Femur (tissue), 1 donor: ENCODE data around the gene STRIP2.
"Not testable (repeated sequence)": the region's sequence is repeated elsewhere in the genome, so short reads cannot be mapped to it uniquely, and the experiment has no call there.

ENCODE experiments used
- DNase-seq: peaks from one replicate; pipeline ENCODE4 v3.0.0-alpha.2; 2017

STRIP2 gene

DNA sequence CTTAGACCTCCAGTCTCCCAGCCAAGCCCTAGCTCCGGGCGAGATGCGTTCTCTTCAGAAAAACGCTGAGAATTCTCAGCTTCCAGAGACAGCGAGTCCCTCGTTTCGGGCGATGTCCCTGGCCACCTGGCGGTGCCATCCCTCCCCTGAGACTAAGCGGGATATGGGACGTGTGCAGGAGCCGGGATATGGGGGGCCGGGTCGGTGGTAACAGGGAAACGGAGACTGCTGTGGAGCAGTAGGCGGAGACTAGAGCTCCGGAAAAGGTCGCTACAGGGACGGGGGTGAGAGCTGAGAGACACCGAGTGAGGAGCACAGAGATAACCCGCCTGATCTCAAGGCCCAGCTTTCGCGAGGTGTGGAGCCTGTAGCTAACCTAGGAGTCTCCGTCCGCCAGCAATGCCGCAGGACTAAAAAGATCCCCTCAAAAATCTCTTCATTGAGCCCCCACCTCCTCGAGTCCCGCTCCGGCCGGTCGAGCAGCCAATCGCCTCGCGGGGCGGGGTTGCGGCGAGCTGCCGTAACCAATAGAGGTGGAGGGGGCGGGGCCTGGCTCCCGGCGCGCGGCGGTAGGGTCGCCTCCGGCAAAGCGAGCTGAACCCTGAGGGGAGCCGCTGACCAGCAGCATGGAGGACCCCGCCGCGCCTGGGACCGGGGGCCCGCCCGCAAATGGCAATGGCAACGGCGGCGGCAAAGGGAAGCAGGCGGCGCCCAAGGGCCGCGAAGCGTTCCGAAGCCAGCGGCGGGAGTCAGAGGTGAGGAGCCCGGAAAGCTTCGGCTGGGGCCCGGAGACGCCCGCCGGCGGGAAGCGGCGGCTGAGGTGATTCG, at the start of gene STRIP2:
TSS of gene STRIP2 (plus strand) at position 586 of the 828 bp plus-strand sequence. CDS start at position 627, 41 bp downstream.
- peak; percentile 95 for DNase-seq

DNA sequence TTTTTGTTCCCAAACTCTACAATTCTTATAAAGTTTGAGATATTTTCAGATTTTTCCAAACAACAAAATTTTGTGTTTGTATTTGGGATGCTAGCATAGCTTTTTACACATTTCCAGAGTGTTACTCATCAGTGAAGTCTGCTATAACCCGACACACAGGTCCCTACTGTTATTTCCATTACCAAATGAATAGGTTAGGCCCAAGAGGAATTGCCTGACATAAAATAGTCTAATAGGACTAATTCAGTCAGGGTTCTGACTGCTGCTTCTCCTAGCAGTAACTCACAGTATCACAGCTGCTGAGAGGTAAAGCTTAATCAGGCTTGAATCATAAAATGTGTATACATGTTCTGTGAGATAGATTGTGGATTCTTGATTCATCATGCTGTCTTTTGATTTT, 49.1 kb upstream of the STRIP2 start:
- DNase-seq = no peak

DNA sequence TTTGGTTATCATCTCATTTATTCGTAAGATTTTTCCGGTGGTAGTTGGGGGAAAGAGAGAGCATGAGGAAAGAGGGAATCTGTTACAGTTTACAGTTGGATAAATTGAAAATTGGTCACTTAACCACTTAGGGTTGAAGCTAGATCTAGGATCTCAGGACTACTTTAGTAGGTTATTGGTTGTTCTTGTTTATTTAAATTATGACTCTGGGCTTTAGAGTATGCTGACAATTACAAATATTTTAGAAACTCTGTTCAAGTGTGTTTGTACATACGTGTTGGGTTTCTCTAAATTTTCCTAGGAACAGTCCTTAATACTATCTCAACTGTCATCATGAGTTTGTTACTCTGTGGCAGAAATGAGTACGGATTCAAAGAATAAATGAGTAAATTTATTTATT, 48.6 kb upstream of the STRIP2 start:
- DNase-seq = no peak

DNA sequence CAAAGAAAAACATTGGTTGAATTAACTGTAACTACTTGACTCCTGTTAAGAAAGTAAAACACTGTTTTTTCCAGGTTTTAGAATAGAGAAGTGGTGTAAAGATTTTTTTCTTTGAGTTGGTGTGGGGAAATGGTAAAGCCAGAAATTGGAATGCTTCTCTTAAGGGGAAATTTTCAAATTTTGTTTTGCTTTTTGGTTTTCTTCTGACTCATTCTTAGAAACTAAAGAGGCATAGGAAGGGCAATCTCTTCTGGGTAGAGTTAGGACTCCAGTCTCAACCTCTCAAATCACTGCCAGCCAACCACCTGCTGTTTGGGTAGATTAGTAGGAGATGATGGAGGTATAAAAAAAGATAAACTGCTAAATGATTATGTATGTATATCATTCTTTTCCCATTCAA, 47.7 kb upstream of the STRIP2 start:
- DNase-seq = no peak

DNA sequence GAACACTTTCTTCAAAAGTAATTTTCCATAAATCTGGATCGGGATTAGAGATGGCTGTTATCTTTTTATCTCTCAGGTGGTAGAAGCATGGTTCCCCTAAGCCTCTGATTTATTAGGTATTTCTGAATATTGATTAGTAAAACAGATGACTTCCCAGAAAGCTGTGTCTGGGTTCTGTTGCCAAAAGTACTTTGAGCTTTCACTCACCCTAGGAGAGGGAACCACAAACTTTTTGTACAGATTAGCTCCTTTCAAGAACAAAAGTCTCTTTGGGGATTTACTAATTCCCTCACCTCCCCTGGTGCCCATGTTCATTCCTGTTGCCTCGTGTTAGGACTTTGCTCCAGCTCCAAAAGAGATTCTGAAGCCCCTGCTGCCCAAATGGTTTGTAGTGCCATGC, 46.7 kb upstream of the STRIP2 start:
- DNase-seq = no peak

GRCh38 chr7:129388333-129389098, 45.7 kb upstream of the STRIP2 start:
- no peak for DNase-seq

DNA sequence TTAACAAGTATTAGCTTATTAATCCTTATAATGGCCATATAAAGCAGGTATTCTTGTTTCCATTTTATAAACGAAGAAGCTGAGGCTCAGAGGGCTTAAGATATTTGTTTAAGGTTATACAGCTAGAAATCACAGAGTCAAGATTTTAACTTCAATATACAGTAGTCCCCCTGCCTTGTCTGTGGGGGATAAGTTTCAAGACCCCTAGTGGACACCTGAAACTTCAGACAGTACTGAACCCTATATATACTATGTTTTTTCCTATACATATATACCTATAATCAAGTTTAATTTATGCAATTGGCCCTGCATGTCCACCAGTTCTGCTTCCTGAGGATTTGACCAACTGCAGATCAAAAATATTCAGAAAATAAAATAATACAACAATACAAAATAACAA, 44.4 kb upstream of the STRIP2 start:
- no peak for DNase-seq

GRCh38 chr7:129390314-129390713, 43.9 kb upstream of the STRIP2 start:
- no peak for DNase-seq

DNA sequence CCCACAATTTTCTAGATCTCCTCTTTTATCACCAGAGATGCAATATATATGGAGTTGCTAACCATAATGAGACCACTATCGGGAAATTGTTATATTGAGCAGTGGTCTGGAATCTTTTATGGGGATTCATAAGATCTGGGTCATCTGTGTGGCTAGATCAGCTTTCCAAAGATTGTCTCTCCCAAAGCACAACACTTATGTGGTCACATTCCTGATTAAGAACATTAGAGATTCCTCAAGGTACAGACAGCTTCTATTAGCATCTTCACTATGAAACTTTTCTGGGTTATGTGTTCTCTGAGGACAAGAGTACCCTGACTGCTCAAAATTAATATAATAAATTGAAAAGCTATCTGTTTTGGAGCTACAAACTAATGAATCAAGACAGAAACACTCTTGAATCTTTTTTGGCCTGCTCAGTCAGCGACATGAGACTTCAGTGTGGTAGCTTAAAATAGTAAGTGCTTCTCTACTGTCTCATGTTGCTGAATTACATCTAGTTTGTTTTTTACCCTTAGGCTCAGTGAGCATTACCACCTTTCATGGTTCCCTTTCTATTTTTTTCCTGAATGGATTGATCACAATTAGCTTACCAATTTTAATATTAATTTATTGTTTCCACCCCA, 42.6 kb upstream of the STRIP2 start:
- DNase-seq = no peak

DNA sequence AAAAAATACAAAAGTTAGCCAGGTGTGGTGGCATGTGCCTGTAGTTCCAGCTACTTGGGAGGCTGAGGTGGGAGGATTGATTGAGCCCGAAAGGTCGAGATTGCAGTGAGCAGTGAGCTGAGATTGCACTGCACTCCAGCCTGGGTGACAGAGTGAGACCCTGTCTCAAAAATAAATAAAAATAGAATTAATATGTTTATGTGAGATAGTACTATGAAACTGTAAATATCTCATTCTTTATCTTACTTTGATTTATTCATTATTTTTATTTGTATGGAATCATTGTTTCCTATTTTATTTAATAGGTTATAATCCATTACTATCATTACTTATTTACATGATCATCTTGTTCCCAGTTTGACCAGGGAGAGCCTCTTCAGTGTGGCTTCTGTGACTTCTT, 41.0 kb upstream of the STRIP2 start:
- no peak for DNase-seq

GRCh38 chr7:129394101-129394500, 40.1 kb upstream of the STRIP2 start:
- no peak for DNase-seq

- DNase-seq = no peak
These were observed 39.0 kb upstream of the STRIP2 start for GRCh38 chr7:129394982-129395914.

- no peak for DNase-seq
These were observed 32.8 kb upstream of the STRIP2 start for GRCh38 chr7:129401228-129401966.

DNA sequence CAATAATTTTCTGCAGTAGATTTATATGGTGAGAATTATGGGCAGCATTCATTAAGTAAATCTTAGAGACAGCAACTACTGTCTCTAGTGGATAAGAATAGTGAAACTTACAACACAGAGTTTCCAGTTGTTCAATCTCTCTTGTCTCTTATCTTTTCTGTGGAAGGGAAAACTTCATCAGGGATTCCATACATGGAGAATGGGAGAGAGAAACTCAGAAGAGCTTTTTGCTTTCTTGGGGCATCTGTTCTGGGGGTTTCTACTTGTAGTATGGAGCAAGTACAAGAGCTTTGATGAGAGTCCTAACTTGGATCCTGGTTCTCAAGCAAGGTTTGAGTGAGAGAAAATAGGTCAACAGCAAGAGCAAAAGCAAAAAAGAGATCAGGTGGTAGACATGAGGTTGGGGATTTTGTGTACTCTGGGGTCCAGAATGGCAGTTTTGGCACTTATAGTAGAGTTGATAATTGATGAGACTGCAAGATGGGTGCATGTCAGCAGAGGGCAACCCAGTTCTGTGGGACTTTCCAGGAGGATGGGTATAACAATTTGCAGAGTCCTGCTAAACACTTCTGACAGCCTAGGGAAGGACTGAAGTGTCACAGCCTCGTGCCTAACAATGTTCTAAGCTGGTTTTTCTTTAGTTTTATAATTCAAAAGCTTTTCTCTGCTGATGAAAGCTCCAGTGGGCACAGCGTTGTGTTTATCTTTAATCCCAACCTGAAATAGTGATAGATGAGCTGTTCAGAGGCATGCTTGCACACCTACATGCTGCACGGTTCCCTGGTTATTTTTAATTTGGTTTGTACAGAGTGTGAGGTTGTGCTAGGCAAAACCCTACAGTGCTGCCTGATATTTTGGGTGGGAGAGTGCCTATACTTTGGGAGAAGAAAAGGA, 32.0 kb upstream of the STRIP2 start:
- no peak for DNase-seq

GRCh38 chr7:129405527-129405926, 28.7 kb upstream of the STRIP2 start:
- no peak for DNase-seq

DNA sequence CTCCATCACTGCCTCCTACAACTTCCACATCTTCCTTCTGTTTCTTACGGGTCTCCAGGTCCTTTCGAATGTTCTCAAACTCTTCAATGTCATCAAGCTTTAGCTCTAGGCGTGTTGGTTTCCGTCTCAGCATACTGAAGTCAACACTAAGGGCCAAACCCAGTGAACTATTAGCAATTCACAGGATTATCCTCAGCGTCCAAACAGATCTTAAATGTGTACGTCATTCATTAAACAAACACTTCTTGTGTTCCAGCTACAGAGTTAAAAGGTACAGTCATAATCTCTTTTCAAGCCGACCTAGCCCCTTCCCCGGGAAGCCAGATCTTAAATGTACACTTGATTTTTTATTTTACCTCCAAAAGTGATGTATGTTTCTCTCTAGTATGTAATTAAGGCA, 24.0 kb upstream of the STRIP2 start:
- not testable (repeated sequence) for DNase-seq

GRCh38 chr7:129412501-129412900, 21.7 kb upstream of the STRIP2 start:
- DNase-seq = no peak

GRCh38 chr7:129417073-129417472, 17.2 kb upstream of the STRIP2 start:
- DNase-seq = no peak

DNA sequence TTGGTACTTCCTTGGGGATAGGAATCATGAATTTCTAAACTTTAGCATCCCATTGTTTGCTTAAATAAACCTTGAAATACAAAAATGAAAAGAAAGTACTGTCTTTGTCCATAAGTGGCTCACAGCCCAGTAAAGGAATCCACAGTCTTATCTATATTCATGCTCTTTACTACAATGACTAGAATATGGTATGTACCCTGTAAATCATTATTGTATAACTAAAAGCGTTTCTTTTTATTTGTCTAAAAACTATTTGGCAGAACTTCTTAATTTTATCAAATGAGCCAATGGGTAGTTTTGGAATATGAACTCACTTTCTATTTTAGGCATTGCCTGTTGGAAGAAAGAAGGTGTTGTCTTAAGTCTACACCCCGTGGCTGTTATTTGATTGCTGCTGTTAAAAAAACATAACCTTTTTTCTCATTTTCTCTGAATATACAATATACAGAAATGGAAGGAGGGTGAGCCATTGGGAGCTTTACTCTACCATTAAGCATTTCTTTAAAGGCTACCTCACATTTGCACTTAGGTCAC, 12.4 kb upstream of the STRIP2 start:
- no peak for DNase-seq

DNA sequence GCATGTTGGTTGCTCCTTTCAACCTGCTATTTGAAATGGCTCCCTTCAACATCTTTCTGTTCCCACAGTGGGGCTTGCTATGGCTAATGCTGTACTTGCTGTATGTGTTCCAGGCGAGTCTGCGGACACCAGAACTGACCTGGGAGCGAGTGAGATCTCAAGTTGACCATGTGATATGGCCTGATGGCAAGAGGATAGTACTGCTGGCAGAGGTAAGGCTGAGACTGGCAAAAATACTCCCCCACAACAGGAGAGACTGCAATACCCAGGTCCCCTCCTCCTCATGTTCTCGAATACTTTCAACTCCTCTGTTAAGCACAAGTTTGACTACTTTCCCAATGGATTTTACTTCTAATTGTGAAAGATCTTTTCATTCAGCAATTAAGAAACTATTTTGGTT, 11.5 kb upstream of the STRIP2 start:
- no peak for DNase-seq
